Hepatocyte (in vitro differentiated cells): ENCODE data around the gene ITGAD. TPM values are rescaled to one million over a fixed set of nuclear protein-coding genes. Genes with fewer than 3 reads are reported as not detected.
A peak's percentile ranks its signal among the peaks of the same experiment; 100 is the strongest.

Experiments used
- DNase-seq: peaks from one replicate; pipeline ENCODE4 v3.0.0-alpha.2; 2016; ENCODE audit warnings: low spot score
- H2AFZ ChIP-seq: fragments of 200-600 bp; sonication (generic); 2 replicates; pipeline ENCODE4 v1.6.0; 2016; ENCODE audit warnings: antibody characterized with exemption, mild to moderate bottlenecking
- H3K27ac ChIP-seq: fragments of 200-600 bp; sonication (generic); 2 replicates; pipeline ENCODE4 v1.5.1; 2016; ENCODE audit warnings: mild to moderate bottlenecking
- H3K27me3 ChIP-seq: fragments of 200-600 bp; sonication (generic); 2 replicates; pipeline ENCODE4 v1.6.1; 2016
- H3K36me3 ChIP-seq: fragments of 200-600 bp; sonication (generic); replicated peaks from 2 replicates; pipeline ENCODE4 v1.5.1; 2016; ENCODE audit warnings: low read depth; ENCODE audit not compliant: insufficient read depth
- H3K4me1 ChIP-seq: fragments of 200-600 bp; sonication (generic); 2 replicates; pipeline ENCODE4 v1.5.1; 2016; ENCODE audit warnings: mild to moderate bottlenecking, moderate library complexity; ENCODE audit not compliant: insufficient read depth
- H3K4me2 ChIP-seq: fragments of 200-600 bp; sonication (generic); 2 replicates; pipeline ENCODE4 v1.6.0; 2016
- H3K4me3 ChIP-seq: fragments of 200-600 bp; sonication (generic); 2 replicates; pipeline ENCODE4 v1.5.1; 2016; ENCODE audit warnings: mild to moderate bottlenecking
- H3K79me2 ChIP-seq: fragments of 200-600 bp; sonication (generic); 2 replicates; pipeline ENCODE4 v1.6.0; 2017; ENCODE audit warnings: mild to moderate bottlenecking
- H3K9me2 ChIP-seq: fragments of 200-600 bp; sonication (generic); replicated peaks from 2 replicates; pipeline ENCODE4 v1.6.0; 2017; ENCODE audit warnings: mild to moderate bottlenecking; ENCODE audit not compliant: insufficient read depth
- H3K9me3 ChIP-seq: fragments of 200-600 bp; sonication (generic); 2 replicates; pipeline ENCODE4 v1.5.1; 2016; ENCODE audit warnings: low read depth, mild to moderate bottlenecking
- H4K20me1 ChIP-seq: fragments of 200-600 bp; sonication (generic); 2 replicates; pipeline ENCODE4 v1.6.0; 2016; ENCODE audit warnings: mild to moderate bottlenecking; ENCODE audit not compliant: insufficient read depth, poor library complexity, severe bottlenecking
- EZH2 ChIP-seq: fragments of 200-600 bp; sonication (generic); IDR thresholded peaks from 2 replicates; pipeline ENCODE4 v1.6.1; 2016; ENCODE audit warnings: antibody characterized with exemption, mild to moderate bottlenecking, borderline replicate concordance
- EZH2phosphoT487 ChIP-seq: fragments of 200-600 bp; sonication (generic); IDR thresholded peaks from one replicate; pipeline ENCODE4 v1.6.1; 2018; ENCODE audit warnings: antibody characterized with exemption, mild to moderate bottlenecking, low read depth, moderate library complexity; ENCODE audit not compliant: unreplicated experiment, severe bottlenecking
- WGBS: methylation state at CpG from one replicate; pipeline ENCODE4 v1.1.6; 2016; ENCODE audit warnings: low lambda C conversion rate; ENCODE audit errors: missing lambda C conversion rate; 5-methylcytosine and 5-hydroxymethylcytosine counted together
- polyA plus RNA-seq: library from polyadenylated mRNA; unstranded; fragments of >200 nt; fragmentation: Nextera tagmentation; extraction: Ambion mirVana; gene quantifications from 2 replicates; pipeline ENCODE4 v1.2.1, GENCODE V29; 2016
- total RNA-seq: library from RNA; depleted of rRNA; stranded (reverse); fragments of >200 nt; gene quantifications from 2 replicates; pipeline ENCODE4 v1.2.3, GENCODE V29; 2014
- TF ChIP-seq, protein P1 (sequence below): fragments of 200-600 bp; sonication (generic); IDR thresholded peaks from 2 replicates; pipeline ENCODE4 v1.5.1; 2016; ENCODE audit warnings: antibody characterized with exemption, mild to moderate bottlenecking; ENCODE audit not compliant: poor library complexity

Gene ITGAD
- total and polyA plus RNA-seq, 2 experiments from 2014 or later: not detected

- Histone ChIP-seq H3K79me2 (peaks cover 37% of the 10 kb centered on the region), H3K27me3 (no peaks in the 10 kb centered on the region), H3K27ac (peak overlapping the region; percentile 96), H2AFZ (peak overlapping the region; percentile 25), H3K9me2 (no peaks in the 10 kb centered on the region), H4K20me1 (peaks cover 19% of the 10 kb centered on the region), H3K4me3 (peak overlapping the region; percentile 10), H3K4me1 (peaks cover 12% of the 10 kb centered on the region), H3K4me2 (peak overlapping the region; percentile 74), H3K36me3 (no peaks in the 10 kb centered on the region), H3K9me3 (no peaks in the 10 kb centered on the region)
- 4% methylated on average over 53 of the region's 61 CpGs for WGBS
- TF ChIP-seq EZH2 (no peak), EZH2phosphoT487 (no peak)
- TF ChIP-seq, protein P1, sequence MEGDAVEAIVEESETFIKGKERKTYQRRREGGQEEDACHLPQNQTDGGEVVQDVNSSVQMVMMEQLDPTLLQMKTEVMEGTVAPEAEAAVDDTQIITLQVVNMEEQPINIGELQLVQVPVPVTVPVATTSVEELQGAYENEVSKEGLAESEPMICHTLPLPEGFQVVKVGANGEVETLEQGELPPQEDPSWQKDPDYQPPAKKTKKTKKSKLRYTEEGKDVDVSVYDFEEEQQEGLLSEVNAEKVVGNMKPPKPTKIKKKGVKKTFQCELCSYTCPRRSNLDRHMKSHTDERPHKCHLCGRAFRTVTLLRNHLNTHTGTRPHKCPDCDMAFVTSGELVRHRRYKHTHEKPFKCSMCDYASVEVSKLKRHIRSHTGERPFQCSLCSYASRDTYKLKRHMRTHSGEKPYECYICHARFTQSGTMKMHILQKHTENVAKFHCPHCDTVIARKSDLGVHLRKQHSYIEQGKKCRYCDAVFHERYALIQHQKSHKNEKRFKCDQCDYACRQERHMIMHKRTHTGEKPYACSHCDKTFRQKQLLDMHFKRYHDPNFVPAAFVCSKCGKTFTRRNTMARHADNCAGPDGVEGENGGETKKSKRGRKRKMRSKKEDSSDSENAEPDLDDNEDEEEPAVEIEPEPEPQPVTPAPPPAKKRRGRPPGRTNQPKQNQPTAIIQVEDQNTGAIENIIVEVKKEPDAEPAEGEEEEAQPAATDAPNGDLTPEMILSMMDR: no peak
- DNase-seq: peak; percentile 100
These were observed 66.8 kb downstream of the ITGAD start for GRCh38 chr16:31459687-31460581.

- H3K4me3 ChIP-seq: peak overlapping the region; percentile 10
- H3K4me2 ChIP-seq: peak overlapping the region; percentile 74
- no peaks in the 10 kb centered on the region for H3K36me3 ChIP-seq
- H4K20me1 ChIP-seq: peaks cover 19% of the 10 kb centered on the region
- peak overlapping the region; percentile 83 for H3K27ac ChIP-seq
- TF ChIP-seq, protein P1: peak; percentile 64
- TF ChIP-seq EZH2phosphoT487: no peak
- no peaks in the 10 kb centered on the region for H3K27me3 ChIP-seq
- H3K9me2 ChIP-seq: no peaks in the 10 kb centered on the region
- DNase-seq: peak; percentile 64
- peaks cover 12% of the 10 kb centered on the region for H3K4me1 ChIP-seq
- peaks cover 33% of the 10 kb centered on the region for H3K79me2 ChIP-seq
- H3K9me3 ChIP-seq: no peaks in the 10 kb centered on the region
- 66% methylated on average over 8 of the region's 8 CpGs for WGBS
- no peak overlapping the region for H2AFZ ChIP-seq
These were observed 67.5 kb downstream of the ITGAD start for GRCh38 chr16:31460582-31461002.

DNA sequence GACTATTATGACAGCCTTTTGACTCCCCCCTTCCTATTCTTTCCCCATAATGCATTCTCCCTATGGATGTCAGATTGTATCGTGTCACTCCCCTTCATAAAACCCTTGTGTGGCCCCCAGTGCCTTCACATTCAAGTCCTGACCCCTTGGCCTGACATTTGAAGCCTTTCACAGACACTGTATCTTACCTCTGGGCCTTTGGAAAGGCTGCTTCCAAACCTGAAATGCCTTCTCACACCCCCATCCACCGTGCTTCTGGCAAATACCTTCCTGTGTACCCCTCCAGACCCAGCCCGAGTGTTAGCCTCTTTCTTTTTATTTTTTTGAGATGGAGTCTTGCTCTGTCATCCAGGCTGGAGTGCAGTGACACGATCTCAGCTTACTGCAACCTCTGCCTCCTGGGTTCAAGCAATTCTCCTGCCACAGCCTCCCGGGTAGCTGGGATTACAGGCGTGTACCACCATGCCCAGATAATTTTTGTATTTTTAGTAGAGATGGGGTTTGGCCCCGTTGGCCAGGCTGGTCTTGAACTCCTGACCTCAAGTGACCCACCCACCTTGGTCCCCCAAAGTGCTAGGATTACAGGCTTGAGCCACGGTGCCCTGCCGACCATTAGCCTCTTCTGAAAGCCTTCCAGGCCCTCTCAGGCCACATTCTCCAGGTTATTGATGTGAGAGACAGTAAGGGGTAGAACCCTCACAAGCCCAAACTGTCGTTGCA, 68.2 kb downstream of the ITGAD start:
- Histone ChIP-seq H3K4me2 (no peak overlapping the region), H4K20me1 (peaks cover 19% of the 10 kb centered on the region), H3K27ac (no peak overlapping the region), H3K36me3 (no peaks in the 10 kb centered on the region), H3K4me3 (no peak overlapping the region), H2AFZ (no peak overlapping the region), H3K9me2 (no peaks in the 10 kb centered on the region), H3K9me3 (no peaks in the 10 kb centered on the region), H3K4me1 (peaks cover 12% of the 10 kb centered on the region), H3K27me3 (no peaks in the 10 kb centered on the region), H3K79me2 (peaks cover 27% of the 10 kb centered on the region)
- no peak for DNase-seq
- 95% methylated on average over 10 of the region's 10 CpGs for WGBS
- no peak for TF ChIP-seq EZH2phosphoT487
- TF ChIP-seq EZH2: no peak
- TF ChIP-seq, protein P1: no peak
